Measurements from ENCODE around the gene ANGPTL2. TPM values are rescaled to one million over a fixed set of nuclear protein-coding genes. Genes with fewer than 3 reads are reported as not detected.

The ANGPTL2 gene
- polyA plus RNA-seq, 4 donors = 0.45 to 16.5 (median 4.3) TPM

DNA sequence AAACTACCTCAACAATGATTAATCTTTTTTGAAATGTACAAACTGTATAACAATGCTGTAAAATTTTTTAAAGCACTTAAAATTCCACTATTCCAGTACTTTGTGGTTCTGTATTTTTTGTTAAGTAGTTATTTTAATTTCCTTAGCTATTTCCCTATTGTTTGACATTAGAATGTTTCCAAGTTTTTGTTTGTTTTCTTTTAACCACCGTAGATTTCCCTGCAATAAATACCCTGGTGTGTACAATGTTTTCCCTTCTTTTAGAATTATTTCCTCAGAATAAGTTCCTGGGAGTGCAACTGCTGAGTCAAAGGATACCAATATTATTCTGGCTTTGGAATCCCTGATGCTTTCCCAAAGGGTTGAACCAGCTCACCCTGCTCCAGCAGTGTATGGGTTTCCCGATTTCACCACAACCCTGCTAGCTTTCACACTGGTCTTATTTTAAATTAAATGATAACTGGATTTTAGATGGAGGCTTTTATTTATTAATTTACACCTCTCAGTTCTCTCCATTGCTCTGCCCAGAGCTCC lies 20.6 kb upstream of the ANGPTL2 start:
- Histone ChIP-seq H3K4me1 (ENCODE audit: control insufficient read depth in 3 of 3, insufficient read depth in 2 of 3, low read depth in 1 of 3, low read length in 2 of 3) (no peaks in the 10 kb centered on the region), H3K4me3 (ENCODE audit: low read depth in 1 of 3, low read length in 3 of 3) (no peak overlapping the region), H3K27ac (ENCODE audit: low read depth in 1 of 3, low read length in 2 of 3) (no peak overlapping the region), H3K9me3 (ENCODE audit: control insufficient read depth in 2 of 2, insufficient read depth in 1 of 2, low read depth in 1 of 2, low read length in 1 of 2) (peaks cover 0 to 6% of the 10 kb centered on the region in 2 donors), H3K36me3 (ENCODE audit: control insufficient read depth in 3 of 3, insufficient read depth in 2 of 3, low read depth in 1 of 3, low read length in 3 of 3) (peaks cover 0 to 28% (median 0%) of the 10 kb centered on the region in 3 donors), H3K27me3 (ENCODE audit: control insufficient read depth in 3 of 3, insufficient read depth in 3 of 3, low read length in 3 of 3) (no peaks in the 10 kb centered on the region)
- DNase-seq = no peak
- FAIRE-seq = no peak
- WGBS, 3 donors = 62 to 71% (median 63%) methylated on average over 2 of the region's 2 CpGs

DNA sequence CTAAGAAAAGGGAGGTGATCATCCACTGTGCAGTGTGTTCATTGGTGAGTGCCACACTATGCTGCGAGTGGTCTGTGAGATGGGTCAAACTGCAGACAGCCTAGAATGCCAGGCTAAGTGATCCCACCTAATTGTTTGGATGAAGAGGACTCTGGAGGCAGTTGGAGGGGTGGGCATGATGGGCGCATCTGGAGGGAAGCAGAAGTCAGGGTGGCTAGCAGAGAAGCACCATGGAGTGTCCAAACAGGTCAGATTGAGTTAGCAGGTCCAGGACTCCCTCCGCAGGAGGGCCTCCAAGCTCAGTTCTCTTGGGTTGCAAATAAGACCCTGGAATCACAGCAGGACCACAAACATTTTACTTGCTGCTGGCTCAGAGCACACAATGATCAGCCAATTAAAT lies 19.9 kb upstream of the ANGPTL2 start:
- WGBS, 3 donors = 93 to 99% (median 97%) methylated on average over 3 of the region's 3 CpGs
- DNase-seq = no peak
- FAIRE-seq = no peak

DNA sequence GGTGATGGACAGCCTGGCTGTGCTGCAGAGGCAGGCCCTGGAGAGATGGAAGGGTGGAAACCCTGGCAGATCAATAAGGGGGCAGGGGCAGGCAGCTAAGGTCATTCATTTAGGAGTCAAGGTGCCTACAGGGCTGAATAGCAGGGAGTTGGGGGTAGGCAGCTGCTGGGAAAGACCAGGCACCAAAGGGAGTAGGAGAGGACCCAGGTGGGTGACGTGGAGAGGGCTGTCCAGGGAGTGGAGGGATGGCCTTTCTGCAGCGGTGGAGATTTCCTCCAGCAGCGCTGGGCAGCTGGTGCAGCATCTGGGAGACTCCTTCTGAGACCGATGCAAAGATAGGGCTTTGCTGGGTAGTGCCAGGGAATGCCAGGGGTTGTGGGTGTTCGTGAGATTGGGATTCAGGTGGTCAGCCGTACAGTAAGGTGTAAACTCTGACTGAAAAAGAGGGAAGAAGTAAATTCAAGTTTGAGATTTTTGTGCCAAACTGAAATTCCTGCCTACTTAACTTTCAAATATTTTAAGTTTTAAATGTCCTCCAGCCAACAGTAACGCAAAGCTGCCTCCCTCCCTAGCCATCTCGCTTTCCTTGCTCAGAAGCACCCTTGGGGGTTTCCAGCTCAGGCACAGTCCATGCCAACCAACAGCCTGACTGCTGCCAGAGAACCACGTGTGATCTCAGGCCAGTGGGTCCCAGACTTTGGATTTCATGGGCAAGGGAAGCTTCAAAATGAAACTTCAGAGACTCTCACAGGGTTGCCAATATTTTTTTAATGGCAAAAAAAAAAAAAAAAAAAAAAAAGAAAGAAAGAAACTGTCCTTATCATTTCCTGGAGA lies 18.6 kb upstream of the ANGPTL2 start:
- DNase-seq = no peak
- peaks cover 0 to 39% (median 0%) of the 10 kb centered on the region in 3 donors for H3K36me3 ChIP-seq (ENCODE audit: control insufficient read depth in 3 of 3, insufficient read depth in 2 of 3, low read depth in 1 of 3, low read length in 3 of 3)
- no peak overlapping the region for H3K4me3 ChIP-seq (ENCODE audit: low read depth in 1 of 3, low read length in 3 of 3)
- H3K9me3 ChIP-seq (ENCODE audit: control insufficient read depth in 2 of 2, insufficient read depth in 1 of 2, low read depth in 1 of 2, low read length in 1 of 2) = peaks cover 0 to 3% of the 10 kb centered on the region in 2 donors
- H3K27me3 ChIP-seq (ENCODE audit: control insufficient read depth in 3 of 3, insufficient read depth in 3 of 3, low read length in 3 of 3) = no peaks in the 10 kb centered on the region
- no peaks in the 10 kb centered on the region for H3K4me1 ChIP-seq (ENCODE audit: control insufficient read depth in 3 of 3, insufficient read depth in 2 of 3, low read depth in 1 of 3, low read length in 2 of 3)
- no peak overlapping the region for H3K27ac ChIP-seq (ENCODE audit: low read depth in 1 of 3, low read length in 2 of 3)
- no peak for FAIRE-seq
- WGBS, 3 donors = 80 to 87% (median 84%) methylated on average over 9 of the region's 9 CpGs

More for the DNA sequence above, 19.9 kb upstream of the ANGPTL2 start:
- Histone ChIP-seq H3K27ac (ENCODE audit: low read depth in 1 of 3, low read length in 2 of 3) (no peak overlapping the region), H3K36me3 (ENCODE audit: control insufficient read depth in 3 of 3, insufficient read depth in 2 of 3, low read depth in 1 of 3, low read length in 3 of 3) (peaks cover 0 to 30% (median 0%) of the 10 kb centered on the region in 3 donors), H3K9me3 (ENCODE audit: control insufficient read depth in 2 of 2, insufficient read depth in 1 of 2, low read depth in 1 of 2, low read length in 1 of 2) (peaks cover 0 to 6% of the 10 kb centered on the region in 2 donors), H3K4me1 (ENCODE audit: control insufficient read depth in 3 of 3, insufficient read depth in 2 of 3, low read depth in 1 of 3, low read length in 2 of 3) (no peaks in the 10 kb centered on the region), H3K4me3 (ENCODE audit: low read depth in 1 of 3, low read length in 3 of 3) (no peak overlapping the region), H3K27me3 (ENCODE audit: control insufficient read depth in 3 of 3, insufficient read depth in 3 of 3, low read length in 3 of 3) (no peaks in the 10 kb centered on the region)

DNA sequence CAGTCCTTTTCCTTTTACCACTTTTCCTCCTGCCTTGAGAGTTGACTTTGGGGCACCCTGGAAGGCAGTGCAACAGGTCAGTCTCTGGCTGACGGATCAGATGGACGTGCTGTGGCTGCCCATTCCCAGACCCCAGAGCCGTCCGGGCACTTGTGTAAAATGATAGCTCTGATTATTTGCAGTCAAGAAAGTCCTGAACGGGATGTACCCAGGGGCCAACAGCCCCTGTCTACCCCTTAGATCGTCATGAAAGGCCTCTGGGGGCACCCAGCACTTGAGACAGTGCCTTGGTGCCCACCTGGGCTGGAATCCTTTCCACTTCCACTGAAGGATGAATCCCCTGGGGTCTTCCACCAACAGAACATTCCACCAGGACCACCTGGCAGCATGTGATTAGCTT lies 17.7 kb upstream of the ANGPTL2 start:
- Histone ChIP-seq H3K27ac (ENCODE audit: low read depth in 1 of 3, low read length in 2 of 3) (no peak overlapping the region), H3K27me3 (ENCODE audit: control insufficient read depth in 3 of 3, insufficient read depth in 3 of 3, low read length in 3 of 3) (no peaks in the 10 kb centered on the region), H3K4me1 (ENCODE audit: control insufficient read depth in 3 of 3, insufficient read depth in 2 of 3, low read depth in 1 of 3, low read length in 2 of 3) (no peaks in the 10 kb centered on the region), H3K36me3 (ENCODE audit: control insufficient read depth in 3 of 3, insufficient read depth in 2 of 3, low read depth in 1 of 3, low read length in 3 of 3) (peaks cover 0 to 41% (median 0%) of the 10 kb centered on the region in 3 donors), H3K4me3 (ENCODE audit: low read depth in 1 of 3, low read length in 3 of 3) (no peak overlapping the region), H3K9me3 (ENCODE audit: control insufficient read depth in 2 of 2, insufficient read depth in 1 of 2, low read depth in 1 of 2, low read length in 1 of 2) (no peaks in the 10 kb centered on the region)
- DNase-seq (no peak), FAIRE-seq (no peak)
- 88 to 93% (median 90%) methylated on average over 6 of the region's 6 CpGs for WGBS, 3 donors

DNA sequence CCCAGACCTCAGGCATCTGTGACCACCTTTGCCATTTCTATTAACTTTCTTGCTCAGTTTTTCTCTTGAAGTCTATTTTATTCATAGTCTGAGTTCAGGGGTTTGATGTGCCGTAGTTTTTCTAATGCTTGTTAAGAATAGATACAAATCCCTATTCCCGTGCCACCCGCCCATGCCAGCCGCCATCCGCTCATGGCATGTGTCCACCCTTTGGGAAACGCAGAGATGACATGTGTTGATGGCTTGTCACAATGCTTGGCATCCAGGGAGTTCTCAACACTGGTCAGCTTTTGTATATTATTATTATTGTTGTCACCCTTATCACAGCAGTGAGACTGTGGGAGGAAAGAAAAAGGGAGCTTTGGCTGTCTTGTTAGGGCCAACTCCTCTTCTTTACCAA lies 17.3 kb upstream of the ANGPTL2 start:
- H3K27ac ChIP-seq (ENCODE audit: low read depth in 1 of 3, low read length in 2 of 3) = no peak overlapping the region
- 94 to 95% (median 95%) methylated on average over 6 of the region's 6 CpGs for WGBS, 3 donors
- H3K4me3 ChIP-seq (ENCODE audit: low read depth in 1 of 3, low read length in 3 of 3) = no peak overlapping the region
- no peaks in the 10 kb centered on the region for H3K27me3 ChIP-seq (ENCODE audit: control insufficient read depth in 3 of 3, insufficient read depth in 3 of 3, low read length in 3 of 3)
- no peaks in the 10 kb centered on the region for H3K9me3 ChIP-seq (ENCODE audit: control insufficient read depth in 2 of 2, insufficient read depth in 1 of 2, low read depth in 1 of 2, low read length in 1 of 2)
- no peak for FAIRE-seq
- no peak for DNase-seq
- peaks cover 0 to 42% (median 0%) of the 10 kb centered on the region in 3 donors for H3K36me3 ChIP-seq (ENCODE audit: control insufficient read depth in 3 of 3, insufficient read depth in 2 of 3, low read depth in 1 of 3, low read length in 3 of 3)
- peaks cover 0 to 2% (median 0%) of the 10 kb centered on the region in 3 donors for H3K4me1 ChIP-seq (ENCODE audit: control insufficient read depth in 3 of 3, insufficient read depth in 2 of 3, low read depth in 1 of 3, low read length in 2 of 3)

DNA sequence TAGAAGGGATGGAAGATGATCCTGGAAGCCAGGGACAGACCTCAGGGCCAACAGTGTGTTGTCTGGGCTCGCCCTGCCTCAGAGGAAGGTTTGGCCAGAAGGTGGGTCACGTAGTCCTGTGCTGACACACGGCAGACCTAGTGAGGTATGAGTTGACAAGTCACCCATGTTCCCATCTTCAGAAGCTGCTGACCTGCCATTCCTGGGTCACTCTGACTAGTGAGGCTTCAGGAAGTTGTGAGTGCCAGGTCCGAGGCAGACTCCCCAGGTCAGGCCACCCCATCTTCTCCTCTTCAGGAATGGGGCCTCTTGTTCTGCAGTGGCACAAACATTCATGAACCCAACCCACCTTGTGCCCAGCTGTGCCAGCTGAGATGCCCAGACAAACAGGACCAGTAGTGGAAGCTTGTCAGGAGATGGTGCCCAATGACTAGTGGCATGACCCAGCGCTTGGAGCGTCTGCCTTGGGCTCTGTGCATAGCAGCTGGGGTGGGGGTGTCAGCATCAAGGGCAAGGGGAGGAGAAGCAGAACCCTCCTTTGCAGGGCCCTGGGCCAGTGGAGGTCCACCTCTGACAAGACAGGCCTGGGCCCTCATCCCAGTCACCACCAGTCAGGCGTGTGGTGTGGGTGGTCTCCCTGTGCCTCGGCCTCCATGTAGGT lies 16.8 kb upstream of the ANGPTL2 start:
- WGBS, 3 donors = 94 to 97% (median 96%) methylated on average over 8 of the region's 8 CpGs
- DNase-seq (no peak), FAIRE-seq (no peak)
- Histone ChIP-seq H3K27me3 (ENCODE audit: control insufficient read depth in 3 of 3, insufficient read depth in 3 of 3, low read length in 3 of 3) (no peaks in the 10 kb centered on the region), H3K9me3 (ENCODE audit: control insufficient read depth in 2 of 2, insufficient read depth in 1 of 2, low read depth in 1 of 2, low read length in 1 of 2) (no peaks in the 10 kb centered on the region), H3K36me3 (ENCODE audit: control insufficient read depth in 3 of 3, insufficient read depth in 2 of 3, low read depth in 1 of 3, low read length in 3 of 3) (peaks cover 0 to 44% (median 0%) of the 10 kb centered on the region in 3 donors), H3K4me1 (ENCODE audit: control insufficient read depth in 3 of 3, insufficient read depth in 2 of 3, low read depth in 1 of 3, low read length in 2 of 3) (peaks cover 0 to 3% (median 0%) of the 10 kb centered on the region in 3 donors), H3K4me3 (ENCODE audit: low read depth in 1 of 3, low read length in 3 of 3) (no peak overlapping the region), H3K27ac (ENCODE audit: low read depth in 1 of 3, low read length in 2 of 3) (no peak overlapping the region)

DNA sequence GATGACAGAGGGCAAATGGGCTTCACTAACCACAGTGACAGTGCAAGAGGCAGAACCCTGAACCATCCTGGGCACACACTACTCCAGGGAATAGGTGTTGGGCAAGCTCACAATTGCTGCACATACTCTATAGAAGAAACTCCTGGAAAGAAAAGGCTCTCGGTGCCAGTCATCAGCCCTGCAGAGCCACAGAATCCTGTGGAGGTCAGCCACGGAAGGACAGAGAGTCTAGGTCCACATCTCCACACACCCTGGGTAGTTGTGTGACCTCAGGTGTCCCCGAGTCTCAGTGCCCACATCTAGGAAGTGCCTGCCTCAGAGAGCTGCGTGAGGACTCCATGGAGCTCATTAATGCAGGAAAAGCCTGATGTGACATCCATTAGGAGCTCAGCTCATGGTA lies 16.0 kb upstream of the ANGPTL2 start:
- Histone ChIP-seq H3K4me3 (ENCODE audit: low read depth in 1 of 3, low read length in 3 of 3) (no peak overlapping the region), H3K9me3 (ENCODE audit: control insufficient read depth in 2 of 2, insufficient read depth in 1 of 2, low read depth in 1 of 2, low read length in 1 of 2) (no peaks in the 10 kb centered on the region), H3K27ac (ENCODE audit: low read depth in 1 of 3, low read length in 2 of 3) (no peak overlapping the region), H3K4me1 (ENCODE audit: control insufficient read depth in 3 of 3, insufficient read depth in 2 of 3, low read depth in 1 of 3, low read length in 2 of 3) (peaks cover 0 to 6% (median 0%) of the 10 kb centered on the region in 3 donors), H3K27me3 (ENCODE audit: control insufficient read depth in 3 of 3, insufficient read depth in 3 of 3, low read length in 3 of 3) (no peaks in the 10 kb centered on the region), H3K36me3 (ENCODE audit: control insufficient read depth in 3 of 3, insufficient read depth in 2 of 3, low read depth in 1 of 3, low read length in 3 of 3) (peaks cover 0 to 46% (median 0%) of the 10 kb centered on the region in 3 donors)
- 85 to 94% (median 91%) methylated on average over 4 of the region's 4 CpGs for WGBS, 3 donors
- DNase-seq (no peak), FAIRE-seq (no peak)

DNA sequence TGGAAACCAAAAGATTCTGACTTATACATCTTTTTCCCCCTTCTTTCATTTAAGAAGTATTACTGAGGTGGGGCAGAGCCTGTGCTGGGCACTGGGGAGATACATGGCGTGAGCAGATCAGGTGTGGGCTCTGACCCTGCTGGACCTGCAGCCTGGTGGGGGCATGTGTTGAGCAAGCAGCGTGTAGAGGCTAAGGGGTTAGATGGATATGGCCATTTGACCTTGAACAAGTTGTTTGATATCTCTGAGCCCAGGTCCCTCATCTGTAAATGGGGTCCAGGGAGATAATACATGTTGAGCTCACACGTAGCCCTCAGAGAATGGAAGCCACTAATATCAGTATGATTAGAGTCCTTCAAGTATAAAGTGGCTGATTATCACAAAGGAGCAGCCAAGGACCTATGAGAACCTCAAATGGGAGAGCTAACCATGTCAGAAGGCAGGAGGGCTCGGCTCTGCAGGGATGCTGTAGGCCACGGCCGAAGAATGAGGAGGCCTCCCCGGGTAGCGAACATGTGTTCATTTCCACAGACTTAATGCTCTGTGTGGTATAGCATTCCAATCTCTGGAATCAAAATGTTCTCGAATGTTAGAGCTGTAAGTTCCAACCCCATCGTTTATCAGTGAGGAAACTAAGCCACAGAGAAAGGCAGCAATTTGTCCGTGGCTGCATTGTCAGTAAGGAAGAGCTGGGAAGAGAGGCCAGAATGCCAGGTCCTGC lies 15.4 kb upstream of the ANGPTL2 start:
- peaks cover 0 to 13% (median 0%) of the 10 kb centered on the region in 3 donors for H3K4me1 ChIP-seq (ENCODE audit: control insufficient read depth in 3 of 3, insufficient read depth in 2 of 3, low read depth in 1 of 3, low read length in 2 of 3)
- H3K9me3 ChIP-seq (ENCODE audit: control insufficient read depth in 2 of 2, insufficient read depth in 1 of 2, low read depth in 1 of 2, low read length in 1 of 2) = no peaks in the 10 kb centered on the region
- FAIRE-seq (no peak), DNase-seq (no peak)
- H3K27me3 ChIP-seq (ENCODE audit: control insufficient read depth in 3 of 3, insufficient read depth in 3 of 3, low read length in 3 of 3) = no peaks in the 10 kb centered on the region
- H3K36me3 ChIP-seq (ENCODE audit: control insufficient read depth in 3 of 3, insufficient read depth in 2 of 3, low read depth in 1 of 3, low read length in 3 of 3) = peaks cover 0 to 53% (median 0%) of the 10 kb centered on the region in 3 donors
- H3K4me3 ChIP-seq (ENCODE audit: low read depth in 1 of 3, low read length in 3 of 3) = no peak overlapping the region
- 89 to 93% (median 91%) methylated on average over 11 of the region's 11 CpGs for whole genome bisulfite sequencing, 3 donors
- no peak overlapping the region for H3K27ac ChIP-seq (ENCODE audit: low read depth in 1 of 3, low read length in 2 of 3)

Data from small intestine (tissue), 7 donors.